OCI-LY3 (cell line): ENCODE results near the gene ABHD8.

Experiments used
- EZH2phosphoT487 ChIP-seq: fragments of 200-600 bp; shearing (Covaris generic); IDR thresholded peaks from 2 replicates; pipeline ENCODE4 v1.6.1; 2018; ENCODE audit warnings: antibody characterized with exemption, mixed run types, low read depth
- TF ChIP-seq, protein P1 (sequence below): fragments of 200-600, 300-600 bp; sonication (generic); IDR thresholded peaks from 2 replicates; pipeline ENCODE4 v1.5.1; 2014; ENCODE audit warnings: antibody characterized with exemption, low read length, low read depth

- TF ChIP-seq, protein P1, sequence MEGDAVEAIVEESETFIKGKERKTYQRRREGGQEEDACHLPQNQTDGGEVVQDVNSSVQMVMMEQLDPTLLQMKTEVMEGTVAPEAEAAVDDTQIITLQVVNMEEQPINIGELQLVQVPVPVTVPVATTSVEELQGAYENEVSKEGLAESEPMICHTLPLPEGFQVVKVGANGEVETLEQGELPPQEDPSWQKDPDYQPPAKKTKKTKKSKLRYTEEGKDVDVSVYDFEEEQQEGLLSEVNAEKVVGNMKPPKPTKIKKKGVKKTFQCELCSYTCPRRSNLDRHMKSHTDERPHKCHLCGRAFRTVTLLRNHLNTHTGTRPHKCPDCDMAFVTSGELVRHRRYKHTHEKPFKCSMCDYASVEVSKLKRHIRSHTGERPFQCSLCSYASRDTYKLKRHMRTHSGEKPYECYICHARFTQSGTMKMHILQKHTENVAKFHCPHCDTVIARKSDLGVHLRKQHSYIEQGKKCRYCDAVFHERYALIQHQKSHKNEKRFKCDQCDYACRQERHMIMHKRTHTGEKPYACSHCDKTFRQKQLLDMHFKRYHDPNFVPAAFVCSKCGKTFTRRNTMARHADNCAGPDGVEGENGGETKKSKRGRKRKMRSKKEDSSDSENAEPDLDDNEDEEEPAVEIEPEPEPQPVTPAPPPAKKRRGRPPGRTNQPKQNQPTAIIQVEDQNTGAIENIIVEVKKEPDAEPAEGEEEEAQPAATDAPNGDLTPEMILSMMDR, result no peak
- no peak for TF ChIP-seq EZH2phosphoT487
Observed at GRCh38 chr19:17266975-17267788, 36.0 kb downstream of the ABHD8 start, which contains the start of gene BABAM1.
